Prostate gland (tissue), 1 donor: ENCODE measurements around the gene NRF1.

Source experiments
- POLR2A ChIP-seq: fragments of 450-650 bp; IDR thresholded peaks from one replicate; pipeline ENCODE4 v1.6.1; 2016; ENCODE audit warnings: antibody characterized with exemption, mild to moderate bottlenecking
- POLR2AphosphoS5 ChIP-seq: sonication (generic); formaldehyde crosslinking; IDR thresholded peaks from one replicate; pipeline ENCODE4 v1.6.1; 2017; ENCODE audit warnings: antibody characterized with exemption

DNA sequence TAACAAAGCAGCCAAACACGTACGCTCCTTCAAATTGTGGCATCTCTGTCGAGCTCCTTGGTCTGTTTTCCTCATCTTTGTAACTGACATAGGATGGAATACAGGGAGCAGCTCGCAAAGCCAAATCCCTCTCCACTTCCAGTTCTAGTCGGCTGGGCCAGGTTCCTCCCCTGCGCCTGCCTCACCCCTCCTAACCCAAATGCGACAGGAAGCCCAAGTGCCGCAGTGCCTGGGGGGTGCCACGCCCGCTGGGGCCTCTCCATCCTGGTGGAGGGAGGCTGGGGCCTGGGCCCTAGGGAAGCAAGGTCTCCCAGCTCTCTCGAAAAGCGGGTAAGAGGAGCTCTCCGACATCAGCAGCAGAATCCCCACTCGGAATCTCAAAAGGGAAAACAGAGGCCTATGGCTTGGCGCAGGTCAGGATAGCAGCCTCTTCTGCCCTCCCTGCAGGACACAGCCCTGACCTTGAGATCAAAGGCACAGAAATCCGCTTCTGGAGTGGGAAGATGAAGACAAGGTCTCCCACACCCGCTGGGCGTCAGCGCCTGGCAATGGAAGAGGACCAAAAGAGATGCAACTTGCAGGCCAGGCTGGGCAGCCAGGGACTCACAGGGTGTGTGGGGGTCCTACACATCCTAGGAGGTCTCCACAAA lies 165.8 kb downstream of the NRF1 start:
- no peak for TF ChIP-seq POLR2AphosphoS5
- TF ChIP-seq POLR2A: no peak
